Measurements from ENCODE around the gene MBOAT2.

MBOAT2 gene

DNA sequence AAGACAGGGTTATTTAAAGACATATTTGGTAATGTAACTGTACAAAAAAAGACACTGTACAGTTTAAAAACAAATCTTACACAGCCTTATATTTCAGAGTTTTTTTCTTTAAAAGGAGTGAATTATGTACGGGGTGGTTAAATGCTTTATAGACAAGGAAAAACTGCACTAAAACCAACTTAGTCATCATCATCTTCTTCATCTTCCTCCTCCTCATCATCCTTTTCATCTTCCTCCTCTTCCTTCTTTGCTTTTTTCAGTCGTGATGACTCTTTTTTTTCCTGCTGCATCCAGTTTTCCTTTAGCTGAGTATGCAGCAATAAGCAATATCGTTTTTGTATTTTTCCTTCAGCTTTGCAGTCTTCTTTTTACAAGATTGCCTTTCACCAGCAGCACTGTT is 14.6 kb upstream of the MBOAT2 start:
- no peak for DNase-seq (ENCODE audit: low read depth in 2 of 2)

GRCh38 chr2:9017411-9017810 is 13.9 kb upstream of the MBOAT2 start:
- DNase-seq (ENCODE audit: low read depth in 2 of 2), result no peak

DNA sequence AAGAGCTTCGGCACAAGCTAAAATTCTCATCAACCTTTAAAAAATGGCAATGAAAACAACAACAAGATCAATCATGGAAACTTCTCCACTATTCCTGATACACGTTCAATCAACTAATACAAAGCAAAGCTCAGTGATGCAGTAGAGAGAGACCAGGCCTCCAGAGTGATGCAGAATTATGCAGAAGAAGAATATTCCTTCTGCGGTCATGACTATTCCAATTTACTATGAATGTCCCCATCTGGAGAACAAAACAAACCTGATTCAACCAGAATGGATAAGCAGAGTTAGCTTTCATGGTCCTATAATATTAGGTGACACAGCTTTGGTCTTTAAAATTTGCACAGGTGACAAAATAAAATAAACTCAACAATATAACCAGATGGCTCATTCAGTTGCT is 12.5 kb upstream of the MBOAT2 start:
- DNase-seq (ENCODE audit: low read depth in 2 of 2), result no peak

GRCh38 chr2:9013403-9013802 is 9.9 kb upstream of the MBOAT2 start:
- DNase-seq (ENCODE audit: low read depth in 2 of 2), result no peak

- DNase-seq (ENCODE audit: low read depth in 2 of 2), result no peak
Measured at GRCh38 chr2:9010866-9011265, 7.4 kb upstream of the MBOAT2 start.

GRCh38 chr2:9008951-9009664 is 5.6 kb upstream of the MBOAT2 start:
- no peak for DNase-seq (ENCODE audit: low read depth in 2 of 2)

GRCh38 chr2:9006368-9006767 is 2.9 kb upstream of the MBOAT2 start:
- no peak for DNase-seq (ENCODE audit: low read depth in 2 of 2)

DNA sequence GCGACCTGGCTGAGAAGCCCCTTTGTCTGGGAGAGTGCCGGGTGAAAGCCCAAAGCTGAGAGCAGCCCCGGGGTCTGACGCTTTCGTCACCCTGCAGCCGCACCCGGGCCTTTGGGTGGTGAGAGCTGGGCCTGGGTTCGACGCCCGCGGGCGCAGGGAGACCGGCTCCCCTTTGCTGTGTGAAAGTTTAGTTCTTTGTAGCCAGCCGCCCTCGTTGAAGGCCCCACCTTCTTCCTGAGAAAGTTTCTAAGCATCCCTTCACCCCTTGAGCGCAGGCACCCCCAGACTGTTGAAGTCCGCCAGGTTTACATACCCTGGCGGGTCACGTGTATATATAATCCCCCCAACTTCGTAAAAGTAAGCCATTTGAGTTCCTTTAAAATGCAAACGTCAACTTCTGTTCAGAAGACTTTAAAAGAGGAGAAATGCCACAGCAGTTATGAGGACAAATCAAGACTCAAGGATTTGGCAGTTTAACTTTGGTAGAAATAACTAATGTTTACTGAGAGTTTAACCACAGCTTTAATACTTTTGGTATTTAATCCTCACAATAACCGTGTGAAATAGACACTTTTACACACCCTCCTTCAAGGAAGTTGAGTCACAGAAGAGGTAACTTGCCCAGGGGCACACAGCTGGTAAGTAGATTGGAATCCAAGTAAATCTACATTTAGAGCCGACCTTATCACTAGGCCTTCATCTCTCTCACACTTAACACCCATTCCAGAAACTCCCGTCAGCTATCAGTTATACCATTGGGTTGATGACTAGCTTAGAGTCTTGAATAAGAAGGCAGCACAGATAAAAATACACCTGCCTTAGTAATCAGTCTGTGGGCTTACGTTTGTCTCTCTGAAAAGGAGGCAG is 1.1 kb upstream of the MBOAT2 start:
- no peak for DNase-seq (ENCODE audit: low read depth in 2 of 2)

GRCh38 chr2:9003366-9003615 is 193 bp downstream of the MBOAT2 start:
- DNase-seq (ENCODE audit: low read depth in 2 of 2), result no peak

DNA sequence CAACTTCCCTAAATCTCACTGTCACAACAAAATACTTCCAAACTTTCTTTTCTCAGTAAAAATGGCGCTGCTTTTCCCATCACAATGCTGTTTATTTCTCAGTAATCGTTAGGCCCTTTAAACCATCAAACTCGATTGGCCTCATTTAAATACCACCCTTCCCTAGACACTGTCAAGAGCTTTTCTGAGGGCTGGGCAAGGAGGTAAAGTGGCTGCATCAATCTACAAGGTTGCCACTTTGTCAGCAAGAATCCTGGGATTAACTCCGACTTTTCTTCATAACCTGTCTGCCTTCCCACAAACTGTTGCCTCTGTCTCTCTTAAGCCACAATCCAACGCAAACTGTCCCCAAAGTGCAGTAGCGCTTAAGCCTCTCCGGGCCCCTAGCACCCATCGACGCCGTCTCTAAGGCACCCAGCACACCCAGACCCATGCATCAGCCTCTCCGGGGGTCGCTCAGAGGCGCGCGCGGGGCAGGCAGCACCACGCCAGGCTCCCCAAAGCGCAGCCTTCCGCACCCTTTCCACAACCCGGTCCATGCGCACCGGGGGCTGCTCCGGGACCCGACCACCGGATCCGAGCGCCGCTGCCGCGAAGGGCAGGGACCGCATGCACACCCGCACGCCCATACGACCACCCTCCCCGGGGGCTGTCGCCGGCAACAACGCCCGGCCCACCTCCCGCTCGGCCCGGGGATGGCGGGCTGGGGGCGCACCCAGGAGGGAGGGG is 683 bp downstream of the MBOAT2 start:
- no peak for DNase-seq (ENCODE audit: low read depth in 2 of 2)

- DNase-seq (ENCODE audit: low read depth in 2 of 2), result no peak
Measured at GRCh38 chr2:9002313-9002636, 1.2 kb downstream of the MBOAT2 start.

DNA sequence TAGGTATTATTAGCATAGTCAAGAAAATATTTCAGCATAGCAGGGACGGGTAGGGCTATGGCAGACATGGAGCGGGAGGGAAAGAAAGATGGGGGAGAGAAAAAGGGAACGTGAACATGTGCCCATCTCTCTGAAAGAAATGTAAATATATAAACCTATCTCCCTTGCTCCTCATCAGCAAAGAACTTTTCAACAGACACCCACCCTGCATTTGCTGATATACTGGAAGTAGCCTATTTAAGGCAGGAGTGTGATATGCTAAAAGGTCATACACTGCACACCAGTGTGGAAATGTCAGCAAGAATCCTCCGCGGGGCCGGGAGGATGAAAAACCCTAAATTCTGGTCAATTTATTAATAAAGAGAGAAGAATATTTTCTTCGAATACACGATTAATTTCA is 1.7 kb downstream of the MBOAT2 start:
- DNase-seq (ENCODE audit: low read depth in 2 of 2), result no peak

DNA sequence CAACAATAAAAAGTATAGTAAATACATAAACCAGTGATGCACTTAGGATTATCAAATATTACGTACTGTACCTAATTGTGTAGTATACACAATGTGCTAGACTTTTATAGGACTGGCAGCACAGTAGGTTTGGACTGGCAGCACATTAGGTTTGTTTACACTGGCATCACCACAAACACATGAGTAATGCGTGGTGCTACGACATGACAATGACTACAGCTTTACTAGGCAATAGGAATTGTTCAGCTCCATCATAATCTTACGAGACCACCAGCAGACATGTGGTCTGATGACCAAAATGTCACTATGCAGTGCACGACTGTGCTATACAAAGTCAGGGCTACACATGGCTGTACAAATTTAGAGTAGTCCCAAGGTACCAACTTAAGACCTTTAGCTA is 2.3 kb downstream of the MBOAT2 start:
- DNase-seq (ENCODE audit: low read depth in 2 of 2), result no peak

GRCh38 chr2:9000442-9000841 is 3.0 kb downstream of the MBOAT2 start:
- no peak for DNase-seq (ENCODE audit: low read depth in 2 of 2)

DNA sequence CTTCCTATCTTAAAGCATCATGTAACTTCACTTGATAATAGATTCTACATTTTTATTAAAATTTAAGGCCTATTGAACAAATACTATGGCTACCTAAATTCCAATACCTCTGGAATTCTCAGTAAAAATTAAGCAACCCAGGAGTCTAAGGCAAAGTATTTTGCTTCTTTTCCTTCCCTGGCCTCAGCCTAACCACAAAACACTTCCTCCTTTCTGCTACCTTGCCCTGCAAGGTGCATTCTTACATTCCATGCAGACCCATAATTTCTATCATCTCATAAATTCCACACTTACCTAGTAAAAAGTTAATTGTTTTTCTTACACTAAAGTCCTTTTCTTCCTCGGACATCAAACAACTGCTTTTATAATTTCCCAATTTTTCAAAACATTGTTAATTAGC is 3.7 kb downstream of the MBOAT2 start:
- DNase-seq (ENCODE audit: low read depth in 2 of 2), result no peak

DNA sequence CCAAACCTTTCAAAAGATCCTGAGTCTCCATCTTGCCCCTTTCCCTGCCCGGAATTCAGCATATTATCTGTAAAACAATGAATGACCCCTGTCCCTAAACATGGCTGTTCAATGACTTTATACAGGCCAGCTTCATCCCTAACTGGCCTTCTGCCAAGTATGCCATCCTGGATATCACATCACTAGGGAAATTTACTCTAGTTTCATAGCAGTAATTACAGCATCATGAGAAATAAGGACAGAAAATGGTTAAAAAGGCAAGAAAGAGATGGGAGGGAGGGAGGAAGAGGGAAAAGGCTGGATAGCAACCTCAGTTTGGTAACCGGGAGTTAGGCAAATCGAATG is 4.4 kb downstream of the MBOAT2 start:
- no peak for DNase-seq (ENCODE audit: low read depth in 2 of 2)

GRCh38 chr2:8998418-8999101 is 4.9 kb downstream of the MBOAT2 start:
- no peak for DNase-seq (ENCODE audit: low read depth in 2 of 2)

DNA sequence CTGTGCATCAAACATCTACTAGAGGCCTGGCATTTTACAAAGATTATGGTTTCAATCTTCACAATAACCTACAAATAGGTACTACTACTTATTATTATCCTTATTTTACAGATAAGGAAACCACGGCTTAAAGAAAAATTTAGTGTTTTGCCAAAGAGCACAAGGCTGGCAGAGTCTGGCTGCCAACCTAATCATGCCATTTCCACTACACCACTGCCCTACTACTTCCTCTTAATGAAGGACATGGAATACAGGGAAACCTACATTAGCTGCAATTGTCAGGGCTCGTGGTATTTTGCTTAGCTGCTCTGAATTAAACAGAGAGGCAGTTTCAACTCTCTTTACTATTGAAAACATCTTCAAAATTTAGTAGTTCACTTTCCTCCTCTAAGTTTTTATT is 5.9 kb downstream of the MBOAT2 start:
- DNase-seq (ENCODE audit: low read depth in 2 of 2), result no peak

GRCh38 chr2:8997108-8997507 is 6.4 kb downstream of the MBOAT2 start:
- DNase-seq (ENCODE audit: low read depth in 2 of 2), result no peak

DNA sequence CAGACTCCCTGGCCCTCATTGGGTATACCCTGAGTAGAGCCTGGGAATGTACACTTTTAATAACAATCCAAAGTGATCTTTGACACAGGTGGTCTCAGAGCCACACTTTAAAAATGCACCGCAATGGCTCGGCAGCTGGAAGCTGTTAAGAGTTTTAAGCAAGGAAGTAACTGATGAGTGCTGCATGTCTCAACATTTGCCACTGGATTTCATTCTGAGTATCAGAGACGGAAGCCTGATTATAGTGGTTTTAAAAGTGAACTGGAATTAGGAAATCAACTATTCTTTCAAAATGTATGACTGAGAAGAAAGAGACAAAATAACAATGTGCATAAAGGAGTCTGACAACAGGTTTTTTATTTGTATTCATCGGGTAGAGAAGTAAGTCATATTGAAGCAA is 7.5 kb downstream of the MBOAT2 start:
- DNase-seq (ENCODE audit: low read depth in 2 of 2), result no peak

DNA sequence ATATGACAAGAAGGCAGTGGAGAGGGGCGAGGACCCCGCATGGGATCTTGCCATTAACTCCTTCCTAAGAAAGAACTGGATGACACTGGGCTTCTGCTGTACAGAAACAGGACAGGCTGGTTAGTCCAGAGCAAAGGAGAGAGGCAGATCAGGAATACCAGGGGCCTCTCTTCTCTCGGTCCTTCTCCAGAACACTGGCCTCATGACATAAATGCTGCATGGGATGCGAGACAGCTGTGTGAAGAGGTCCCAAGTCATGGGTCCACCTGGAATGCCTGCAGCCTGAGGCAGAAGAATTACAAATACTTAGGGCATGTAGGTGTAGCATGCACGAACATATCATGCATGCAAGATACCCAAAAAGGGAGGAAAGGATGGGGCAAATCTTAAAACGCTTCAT is 9.1 kb downstream of the MBOAT2 start:
- no peak for DNase-seq (ENCODE audit: low read depth in 2 of 2)

DNA sequence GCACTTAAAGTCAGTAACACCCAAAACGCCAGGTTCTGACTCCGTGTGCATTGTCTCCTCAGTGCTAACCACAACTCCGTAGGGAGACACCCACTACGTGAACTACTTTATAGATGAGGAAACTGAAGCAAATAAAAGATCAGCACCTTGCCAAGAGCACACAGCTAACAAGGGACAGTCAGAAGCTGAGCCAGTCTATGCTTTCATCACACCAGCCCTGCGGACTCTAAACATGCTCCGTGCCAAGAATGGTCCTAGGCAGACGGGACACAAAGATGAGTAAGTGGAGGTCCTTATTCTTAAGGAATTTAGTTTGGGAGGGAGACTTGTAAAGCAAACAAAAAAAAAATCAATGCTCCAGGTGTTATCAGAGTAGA is 9.6 kb downstream of the MBOAT2 start:
- DNase-seq (ENCODE audit: low read depth in 2 of 2), result no peak

Data from activated CD8-positive, alpha-beta memory T cell treated with anti-CD3 and anti-CD28 coated beads for 4 hours (primary cell).